ENCODE data around the gene NANP.

DNA sequence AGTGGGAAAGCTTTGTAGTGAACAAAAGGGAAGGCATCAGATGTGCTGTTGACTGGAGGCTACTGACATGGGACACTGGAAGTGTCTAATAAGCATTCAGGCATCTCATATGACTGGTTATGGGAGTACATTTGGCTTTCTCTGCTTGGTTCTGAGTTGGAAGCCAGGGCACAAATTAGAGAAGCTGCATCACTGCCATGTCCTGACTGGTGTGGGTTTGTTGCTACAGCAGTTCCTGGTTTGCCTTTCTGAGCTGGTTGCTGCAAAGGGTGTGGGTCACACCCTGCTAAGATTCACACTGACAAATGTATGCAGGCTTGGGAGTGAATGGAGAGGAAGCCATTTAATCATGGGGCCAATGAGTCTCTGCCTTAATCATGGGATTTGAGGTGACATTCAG, 36.2 kb upstream of the NANP start:
- TF ChIP-seq, protein P1, sequence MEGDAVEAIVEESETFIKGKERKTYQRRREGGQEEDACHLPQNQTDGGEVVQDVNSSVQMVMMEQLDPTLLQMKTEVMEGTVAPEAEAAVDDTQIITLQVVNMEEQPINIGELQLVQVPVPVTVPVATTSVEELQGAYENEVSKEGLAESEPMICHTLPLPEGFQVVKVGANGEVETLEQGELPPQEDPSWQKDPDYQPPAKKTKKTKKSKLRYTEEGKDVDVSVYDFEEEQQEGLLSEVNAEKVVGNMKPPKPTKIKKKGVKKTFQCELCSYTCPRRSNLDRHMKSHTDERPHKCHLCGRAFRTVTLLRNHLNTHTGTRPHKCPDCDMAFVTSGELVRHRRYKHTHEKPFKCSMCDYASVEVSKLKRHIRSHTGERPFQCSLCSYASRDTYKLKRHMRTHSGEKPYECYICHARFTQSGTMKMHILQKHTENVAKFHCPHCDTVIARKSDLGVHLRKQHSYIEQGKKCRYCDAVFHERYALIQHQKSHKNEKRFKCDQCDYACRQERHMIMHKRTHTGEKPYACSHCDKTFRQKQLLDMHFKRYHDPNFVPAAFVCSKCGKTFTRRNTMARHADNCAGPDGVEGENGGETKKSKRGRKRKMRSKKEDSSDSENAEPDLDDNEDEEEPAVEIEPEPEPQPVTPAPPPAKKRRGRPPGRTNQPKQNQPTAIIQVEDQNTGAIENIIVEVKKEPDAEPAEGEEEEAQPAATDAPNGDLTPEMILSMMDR (IDR thresholded peaks at IDR 0.05; ENCODE audit: insufficient read depth, low read depth, low read length), result no peak
- TF ChIP-seq EZH2 (IDR thresholded peaks at IDR 0.05; ENCODE audit: insufficient read depth, low read length), result no peak
